Stimulated activated CD4-positive, alpha-beta T cell treated with anti-CD3 and anti-CD28 coated beads, Interleukin-1b, Interleukin-23, amount 100 ng/mL, for 24 hours (primary cell): ENCODE results near the gene RNU6-9.

Experiments
- DNase-seq, 4 experiments: peaks; one replicate each; pipeline ENCODE4 v3.0.0-alpha.2; 2020; ENCODE audit warnings: low read depth in 4 of 4, low spot score in 1 of 4

The RNU6-9 gene

GRCh38 chr19:861756-862580 is 31.3 kb upstream of the RNU6-9 start:
- peak; percentile 41 to 56 (median 47) for DNase-seq

- peak; percentile 40 to 69 (median 60) for DNase-seq
Observed at GRCh38 chr19:862581-863314, 30.5 kb upstream of the RNU6-9 start.

- no peak for DNase-seq
Observed at GRCh38 chr19:863315-863620, 30.0 kb upstream of the RNU6-9 start.

GRCh38 chr19:866769-867300 is 26.4 kb upstream of the RNU6-9 start:
- DNase-seq, result no peak

GRCh38 chr19:867301-867793 is 25.9 kb upstream of the RNU6-9 start:
- no peak for DNase-seq

- DNase-seq, result no peak
Observed at GRCh38 chr19:867855-868457, 25.3 kb upstream of the RNU6-9 start.

GRCh38 chr19:868458-869244 is 24.6 kb upstream of the RNU6-9 start:
- DNase-seq, result no peak

- no peak for DNase-seq
Observed at GRCh38 chr19:869245-870177, 23.8 kb upstream of the RNU6-9 start.

- DNase-seq, result no peak
Observed at GRCh38 chr19:870314-870713, 23.0 kb upstream of the RNU6-9 start.

- DNase-seq, result no peak
Observed at GRCh38 chr19:870963-871401, 22.3 kb upstream of the RNU6-9 start.

- DNase-seq, result no peak
Observed at GRCh38 chr19:871446-872265, 21.6 kb upstream of the RNU6-9 start.

GRCh38 chr19:872266-872951 is 20.9 kb upstream of the RNU6-9 start:
- DNase-seq, result peak; percentile 38 to 76 (median 50)

- DNase-seq, result peak in 3 of 4 experiments; percentile 23 to 48 (median 23)
Observed at GRCh38 chr19:873084-873483, 20.2 kb upstream of the RNU6-9 start.

- no peak for DNase-seq
Observed at GRCh38 chr19:873561-874041, 19.7 kb upstream of the RNU6-9 start.

GRCh38 chr19:875265-875879 is 17.9 kb upstream of the RNU6-9 start:
- DNase-seq, result no peak

- no peak for DNase-seq
Observed at GRCh38 chr19:876089-876488, 17.2 kb upstream of the RNU6-9 start.

GRCh38 chr19:876780-877314 is 16.4 kb upstream of the RNU6-9 start:
- no peak for DNase-seq
